KMS-11 (cell line): Measurements from ENCODE around the gene ZNF536.
"Not testable (repeated sequence)": the region's sequence is repeated elsewhere in the genome, so short reads cannot be mapped to it uniquely, and the experiment has no call there.

Experiments used
- H2AFZ ChIP-seq: fragments of 200-600 bp; sonication (generic); 2 replicates; pipeline ENCODE4 v1.6.1; 2016; ENCODE audit warnings: antibody characterized with exemption, mixed run types, low read depth
- H3K27ac ChIP-seq: fragments of 200-600 bp; sonication (generic); 2 replicates; pipeline ENCODE4 v1.6.1; 2016; ENCODE audit warnings: mild to moderate bottlenecking, mixed run types
- H3K27me3 ChIP-seq: fragments of 200-600 bp; sonication (generic); 2 replicates; pipeline ENCODE4 v1.6.1; 2017; ENCODE audit warnings: mild to moderate bottlenecking, low read depth, mixed run types, moderate library complexity; ENCODE audit not compliant: insufficient read depth
- H3K36me3 ChIP-seq: fragments of 200-600 bp; sonication (generic); 2 replicates; pipeline ENCODE4 v1.6.1; 2017; ENCODE audit warnings: mild to moderate bottlenecking, mixed run types; ENCODE audit not compliant: insufficient read depth
- H3K4me1 ChIP-seq: fragments of 200-600 bp; sonication (generic); 2 replicates; pipeline ENCODE4 v1.6.1; 2016; ENCODE audit warnings: mild to moderate bottlenecking, low read depth, mixed run types; ENCODE audit not compliant: poor library complexity, severe bottlenecking
- H3K4me2 ChIP-seq: fragments of 200-600 bp; sonication (generic); 2 replicates; pipeline ENCODE4 v1.7.0; 2016; ENCODE audit warnings: mild to moderate bottlenecking, mixed run types
- H3K4me3 ChIP-seq: fragments of 200-600 bp; sonication (generic); IDR thresholded peaks from 2 replicates; pipeline ENCODE4 v1.6.1; 2017; ENCODE audit warnings: low read depth, low read length, mixed read lengths; ENCODE audit not compliant: insufficient read depth
- H3K79me2 ChIP-seq: fragments of 200-600 bp; sonication (generic); 2 replicates; pipeline ENCODE4 v1.6.1; 2016; ENCODE audit warnings: low read depth, mixed run types; ENCODE audit not compliant: insufficient read depth
- H3K9ac ChIP-seq: fragments of 200-600 bp; sonication (generic); 2 replicates; pipeline ENCODE4 v1.6.1; 2016; ENCODE audit warnings: mild to moderate bottlenecking, mixed run types
- H4K20me1 ChIP-seq: fragments of 200-600 bp; sonication (generic); 2 replicates; pipeline ENCODE4 v1.6.1; 2016; ENCODE audit warnings: mild to moderate bottlenecking, mixed run types; ENCODE audit not compliant: insufficient read depth
- TF ChIP-seq, protein P1 (sequence below): fragments of 200-600 bp; sonication (generic); conservative IDR thresholded peaks from 2 replicates; pipeline ENCODE4 v1.6.1; 2017; ENCODE audit warnings: low read depth, mild to moderate bottlenecking, antibody characterized with exemption, low read length, moderate library complexity, mixed read lengths

Gene ZNF536

GRCh38 chr19:30492586-30493270 is 120.5 kb downstream of the ZNF536 start:
- Histone ChIP-seq H3K4me1 (no peaks in the 10 kb centered on the region), H3K79me2 (no peaks in the 10 kb centered on the region), H3K4me2 (no peak overlapping the region), H3K36me3 (no peaks in the 10 kb centered on the region), H2AFZ (no peak overlapping the region), H3K4me3 (no peak overlapping the region), H3K27me3 (no peaks in the 10 kb centered on the region), H3K27ac (no peak overlapping the region), H4K20me1 (no peaks in the 10 kb centered on the region), H3K9ac (no peak overlapping the region)
- TF ChIP-seq, protein P1, sequence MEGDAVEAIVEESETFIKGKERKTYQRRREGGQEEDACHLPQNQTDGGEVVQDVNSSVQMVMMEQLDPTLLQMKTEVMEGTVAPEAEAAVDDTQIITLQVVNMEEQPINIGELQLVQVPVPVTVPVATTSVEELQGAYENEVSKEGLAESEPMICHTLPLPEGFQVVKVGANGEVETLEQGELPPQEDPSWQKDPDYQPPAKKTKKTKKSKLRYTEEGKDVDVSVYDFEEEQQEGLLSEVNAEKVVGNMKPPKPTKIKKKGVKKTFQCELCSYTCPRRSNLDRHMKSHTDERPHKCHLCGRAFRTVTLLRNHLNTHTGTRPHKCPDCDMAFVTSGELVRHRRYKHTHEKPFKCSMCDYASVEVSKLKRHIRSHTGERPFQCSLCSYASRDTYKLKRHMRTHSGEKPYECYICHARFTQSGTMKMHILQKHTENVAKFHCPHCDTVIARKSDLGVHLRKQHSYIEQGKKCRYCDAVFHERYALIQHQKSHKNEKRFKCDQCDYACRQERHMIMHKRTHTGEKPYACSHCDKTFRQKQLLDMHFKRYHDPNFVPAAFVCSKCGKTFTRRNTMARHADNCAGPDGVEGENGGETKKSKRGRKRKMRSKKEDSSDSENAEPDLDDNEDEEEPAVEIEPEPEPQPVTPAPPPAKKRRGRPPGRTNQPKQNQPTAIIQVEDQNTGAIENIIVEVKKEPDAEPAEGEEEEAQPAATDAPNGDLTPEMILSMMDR: no peak

DNA sequence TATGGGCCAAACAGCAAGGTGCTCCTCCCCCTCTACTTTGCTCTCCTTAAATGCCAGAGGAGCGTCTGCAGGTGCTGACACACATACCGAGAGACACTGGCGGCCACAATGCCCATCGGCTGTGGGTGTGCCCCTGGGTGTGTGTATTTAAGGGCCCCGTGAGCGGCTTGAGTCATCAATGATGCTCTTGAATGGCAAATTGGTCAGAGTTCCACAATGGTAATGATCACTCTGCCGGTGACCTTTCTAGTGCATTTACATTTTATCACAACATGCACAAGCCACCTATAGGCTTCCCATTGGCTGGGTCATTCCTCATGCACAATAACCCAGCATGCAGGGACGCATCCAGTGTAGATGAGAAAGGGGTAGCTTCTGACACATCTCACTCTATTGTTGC is 124.8 kb downstream of the ZNF536 start:
- TF ChIP-seq, protein P1: no peak
- Histone ChIP-seq H4K20me1 (no peaks in the 10 kb centered on the region), H3K4me2 (no peak overlapping the region), H3K27me3 (no peaks in the 10 kb centered on the region), H2AFZ (no peak overlapping the region), H3K36me3 (no peaks in the 10 kb centered on the region), H3K4me1 (no peaks in the 10 kb centered on the region), H3K27ac (no peak overlapping the region), H3K9ac (no peak overlapping the region), H3K79me2 (no peaks in the 10 kb centered on the region), H3K4me3 (no peak overlapping the region)

- not testable (repeated sequence) for H3K9ac ChIP-seq, H3K27me3 ChIP-seq, H3K4me1 ChIP-seq, H2AFZ ChIP-seq, H3K36me3 ChIP-seq, H3K4me3 ChIP-seq, H3K4me2 ChIP-seq, H3K27ac ChIP-seq, H3K79me2 ChIP-seq, H4K20me1 ChIP-seq
These were observed 125.9 kb downstream of the ZNF536 start for GRCh38 chr19:30498085-30498484.

GRCh38 chr19:30498707-30499106 is 126.5 kb downstream of the ZNF536 start:
- Histone ChIP-seq H3K9ac (no peak overlapping the region), H3K4me1 (no peaks in the 10 kb centered on the region), H3K27ac (no peak overlapping the region), H3K4me2 (no peak overlapping the region), H3K36me3 (no peaks in the 10 kb centered on the region), H3K79me2 (no peaks in the 10 kb centered on the region), H3K27me3 (no peaks in the 10 kb centered on the region), H3K4me3 (no peak overlapping the region), H2AFZ (no peak overlapping the region), H4K20me1 (no peaks in the 10 kb centered on the region)
- TF ChIP-seq, protein P1: no peak

GRCh38 chr19:30504272-30504671 is 132.1 kb downstream of the ZNF536 start:
- Histone ChIP-seq H3K4me1 (no peaks in the 10 kb centered on the region), H3K4me3 (no peak overlapping the region), H3K27me3 (no peaks in the 10 kb centered on the region), H3K27ac (no peak overlapping the region), H2AFZ (no peak overlapping the region), H3K79me2 (no peaks in the 10 kb centered on the region), H3K4me2 (no peak overlapping the region), H3K36me3 (no peaks in the 10 kb centered on the region), H3K9ac (no peak overlapping the region), H4K20me1 (no peaks in the 10 kb centered on the region)
- TF ChIP-seq, protein P1: no peak
